NT2/D1 (cell line): ENCODE measurements around the gene DBF4.
"Not testable (repeated sequence)": the region's sequence is repeated elsewhere in the genome, so short reads cannot be mapped to it uniquely, and the experiment has no call there.

ENCODE experiments used
- SUZ12 ChIP-seq: IDR thresholded peaks from 2 replicates; pipeline ENCODE4 v1.6.1; 2011; ENCODE audit not compliant: insufficient read length, insufficient read depth; ENCODE audit errors: extremely low read depth
- YY1 ChIP-seq: IDR thresholded peaks from 2 replicates; pipeline ENCODE4 v1.6.1; 2011; ENCODE audit not compliant: insufficient read length, insufficient read depth
- ZNF274 ChIP-seq: IDR thresholded peaks from 2 replicates; pipeline ENCODE4 v1.6.1; 2011; ENCODE audit warnings: mild to moderate bottlenecking, low read depth, low read length

DNA sequence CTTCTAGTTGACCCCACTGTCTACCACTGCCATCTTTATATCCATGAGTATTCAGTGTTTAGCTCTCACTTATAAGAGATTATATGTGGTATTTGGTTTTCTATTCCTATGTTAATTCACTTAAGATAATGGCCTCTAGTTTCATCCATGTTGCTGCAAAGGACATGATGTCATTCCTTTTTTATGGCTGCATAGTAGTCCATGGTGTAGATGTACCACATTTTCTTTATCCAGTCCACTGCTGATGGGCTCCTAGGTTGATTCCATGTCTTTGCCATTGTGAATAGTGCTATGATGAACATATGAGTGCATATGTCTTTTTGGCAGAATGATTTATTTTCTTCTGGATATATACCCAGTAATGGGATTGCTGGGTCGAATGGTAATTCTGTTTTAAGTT lies 47.9 kb upstream of the DBF4 start:
- not testable (repeated sequence) for TF ChIP-seq ZNF274, YY1, SUZ12
